BE2C (cell line): ENCODE results near the gene CTDSP2.

Experiments used
- DNase-seq: peaks from one replicate; pipeline ENCODE4 v3.0.0-alpha.2; 2020
- H3K27me3 ChIP-seq: fragments of 250-450 bp; sonication (Bioruptor Pico); 2 replicates; pipeline ENCODE4 v1.5.1; 2020; ENCODE audit warnings: mild to moderate bottlenecking
- H3K36me3 ChIP-seq: fragments of 250-450 bp; sonication (Bioruptor Pico); 2 replicates; pipeline ENCODE4 v1.5.1; 2020; ENCODE audit warnings: mild to moderate bottlenecking
- H3K4me1 ChIP-seq: fragments of 250-450 bp; sonication (Bioruptor Pico); 2 replicates; pipeline ENCODE4 v1.5.1; 2020
- H3K4me3 ChIP-seq: 2 replicates; pipeline ENCODE4 v1.5.1; 2011; ENCODE audit warnings: low read depth, low read length
- H3K9me3 ChIP-seq: fragments of 250-450 bp; sonication (Bioruptor Pico); 2 replicates; pipeline ENCODE4 v1.5.1; 2020
- CTCF ChIP-seq: IDR thresholded peaks from 2 replicates; pipeline ENCODE4 v1.5.1; 2012; ENCODE audit warnings: mild to moderate bottlenecking, low read depth, low read length

Gene CTDSP2

GRCh38 chr12:57845478-57846284 is 848 bp downstream of the CTDSP2 start:
- Histone ChIP-seq H3K36me3 (no peaks in the 10 kb centered on the region), H3K4me1 (peaks cover 22% of the 10 kb centered on the region), H3K4me3 (peak overlapping the region; percentile 93), H3K27me3 (no peaks in the 10 kb centered on the region), H3K9me3 (no peaks in the 10 kb centered on the region)
- no peak for TF ChIP-seq CTCF
- peak; percentile 87 for DNase-seq

- H3K36me3 ChIP-seq = no peaks in the 10 kb centered on the region
- no peak for TF ChIP-seq CTCF
- no peaks in the 10 kb centered on the region for H3K9me3 ChIP-seq
- peaks cover 29% of the 10 kb centered on the region for H3K4me1 ChIP-seq
- no peaks in the 10 kb centered on the region for H3K27me3 ChIP-seq
- peak; percentile 64 for DNase-seq
- H3K4me3 ChIP-seq = peak overlapping the region; percentile 93
Observed at GRCh38 chr12:57844709-57845477, 1.6 kb downstream of the CTDSP2 start.

DNA sequence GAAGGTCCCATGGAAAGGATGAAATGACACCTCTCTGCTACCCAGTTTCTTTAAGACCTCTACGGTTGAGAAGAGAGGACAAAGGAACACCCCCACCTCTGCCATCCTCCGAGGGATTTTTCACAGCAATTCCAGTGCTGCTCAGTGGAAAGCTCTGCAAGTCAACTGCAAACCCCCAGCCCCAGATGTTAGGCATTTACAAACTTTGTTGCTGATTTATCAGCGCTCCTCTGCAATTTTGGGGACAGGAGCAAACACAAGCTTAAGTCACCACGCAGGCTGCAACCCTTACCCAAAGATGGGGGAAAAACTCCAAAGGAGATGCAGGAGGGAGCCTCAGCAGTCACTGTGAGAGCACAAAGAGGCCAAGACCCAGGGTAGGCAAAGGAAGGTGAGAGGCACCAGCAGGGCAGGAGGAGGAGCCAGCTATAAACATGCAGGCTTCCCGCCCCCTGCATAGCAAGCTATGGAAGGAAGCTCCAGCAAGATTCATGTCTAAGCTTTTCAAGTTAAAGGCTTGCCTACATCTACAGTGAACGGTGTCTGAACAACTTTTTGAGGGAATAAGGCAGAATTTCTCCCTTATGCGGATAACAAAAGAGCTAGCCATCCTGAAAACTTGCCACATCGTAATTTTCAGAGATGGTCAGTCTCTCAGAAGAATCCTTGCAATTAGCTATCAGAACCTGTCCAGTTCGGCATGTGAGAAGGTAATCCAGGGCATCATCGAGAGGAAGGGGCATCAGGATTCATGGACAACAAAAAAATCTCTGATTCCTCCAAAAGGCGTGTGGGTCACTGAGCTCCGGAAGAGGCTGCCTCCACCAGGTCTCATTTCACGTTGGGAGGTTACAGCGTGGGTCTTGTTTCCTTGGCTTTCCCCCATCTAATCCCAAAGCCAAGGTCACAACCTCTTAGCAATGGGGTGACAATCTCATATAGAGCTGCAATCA is 3.9 kb downstream of the CTDSP2 start:
- peaks cover 39% of the 10 kb centered on the region for H3K4me1 ChIP-seq
- no peaks in the 10 kb centered on the region for H3K36me3 ChIP-seq
- peak overlapping the region; percentile 12 for H3K4me3 ChIP-seq
- H3K9me3 ChIP-seq = no peaks in the 10 kb centered on the region
- H3K27me3 ChIP-seq = no peaks in the 10 kb centered on the region
- DNase-seq = no peak
- no peak for TF ChIP-seq CTCF

DNA sequence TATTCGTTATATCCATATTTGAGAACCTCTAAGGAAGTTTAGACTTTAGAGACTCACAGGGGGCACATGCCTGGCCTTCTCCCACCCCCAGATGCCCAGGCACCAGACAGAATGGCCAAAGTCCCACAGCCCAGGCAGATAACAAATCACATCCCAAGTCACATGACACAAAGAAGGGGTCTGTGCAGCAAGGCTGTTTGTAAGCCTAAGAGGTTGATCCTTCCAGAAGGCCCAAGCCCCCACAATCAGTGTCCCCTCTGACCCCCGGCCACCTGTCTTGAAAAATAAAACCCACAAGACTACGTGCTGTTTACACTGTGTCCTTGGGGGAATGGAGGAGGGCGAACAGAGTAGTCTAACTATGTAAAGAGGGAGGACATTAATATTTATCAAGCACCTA is 5.1 kb downstream of the CTDSP2 start:
- Histone ChIP-seq H3K4me3 (peak overlapping the region; percentile 39), H3K27me3 (no peaks in the 10 kb centered on the region), H3K36me3 (no peaks in the 10 kb centered on the region), H3K4me1 (peaks cover 47% of the 10 kb centered on the region), H3K9me3 (no peaks in the 10 kb centered on the region)
- no peak for TF ChIP-seq CTCF
- DNase-seq = no peak

- DNase-seq = peak; percentile 86
- peak overlapping the region; percentile 39 for H3K4me3 ChIP-seq
- no peaks in the 10 kb centered on the region for H3K36me3 ChIP-seq
- no peaks in the 10 kb centered on the region for H3K27me3 ChIP-seq
- no peaks in the 10 kb centered on the region for H3K9me3 ChIP-seq
- TF ChIP-seq CTCF = no peak
- H3K4me1 ChIP-seq = peaks cover 47% of the 10 kb centered on the region
Observed at GRCh38 chr12:57840726-57841125, 5.8 kb downstream of the CTDSP2 start.
